Left colon (tissue), 2 donors: ENCODE measurements around the gene RGS17. TPM values are rescaled to one million over a fixed set of nuclear protein-coding genes. Genes with fewer than 3 reads are reported as not detected.
A peak's percentile ranks its signal among the peaks of the same experiment; 100 is the strongest.
"Not testable (repeated sequence)": the region's sequence is repeated elsewhere in the genome, so short reads cannot be mapped to it uniquely, and the experiment has no call there.

ENCODE experiments used
- ATAC-seq: fragments of 200-7000 bp; cut with Tn5 transposase; one replicate; pipeline ENCODE4 v1.9.1; 2020; ENCODE audit warnings: mild to moderate bottlenecking, moderate library complexity
- DNase-seq, 2 donors: peaks; one replicate each; pipeline ENCODE4 v3.0.0-alpha.2; 2020
- intact Hi-C, 2 donors: fragments of 100-400 bp; cut with DNase I in 1 of 2; cut with micrococcal nuclease in 1 of 2; formaldehyde crosslinking; loops; one replicate each; pipeline versions ENCODE4 v1.11.2 to v1.14.0; 2022; cut with DNase I, micrococcal nuclease
- total RNA-seq, 2 donors: library from RNA; stranded (reverse); fragmentation: NEBNext Ultra II Directional; extraction: Animal tissue kit (Norgen Biotek cat#: 25700); gene quantifications; one replicate each; pipeline ENCODE4 v1.2.1, GENCODE V29; 2021
- donor health status: DM: no; HTN: no; CAD: no.
- donor health status: DM: yes; HTN: yes; CAD: no.

The RGS17 gene
- total RNA-seq, 2 donors from 2014 or later = 0.40 to 0.61 TPM

GRCh38 chr6:153129873-153130514 is 1.1 kb downstream of the RGS17 start:
- ATAC-seq = no peak
- intact Hi-C loops = no loop called here
- DNase-seq = no peak

- no peak for ATAC-seq
- intact Hi-C loops = no loop called here
- DNase-seq = no peak
These were observed 4.9 kb downstream of the RGS17 start for GRCh38 chr6:153126218-153126617.

GRCh38 chr6:153125032-153125431 is 6.0 kb downstream of the RGS17 start:
- ATAC-seq (peak; percentile 97), DNase-seq (no peak)
- intact Hi-C loops = no loop called here

DNA sequence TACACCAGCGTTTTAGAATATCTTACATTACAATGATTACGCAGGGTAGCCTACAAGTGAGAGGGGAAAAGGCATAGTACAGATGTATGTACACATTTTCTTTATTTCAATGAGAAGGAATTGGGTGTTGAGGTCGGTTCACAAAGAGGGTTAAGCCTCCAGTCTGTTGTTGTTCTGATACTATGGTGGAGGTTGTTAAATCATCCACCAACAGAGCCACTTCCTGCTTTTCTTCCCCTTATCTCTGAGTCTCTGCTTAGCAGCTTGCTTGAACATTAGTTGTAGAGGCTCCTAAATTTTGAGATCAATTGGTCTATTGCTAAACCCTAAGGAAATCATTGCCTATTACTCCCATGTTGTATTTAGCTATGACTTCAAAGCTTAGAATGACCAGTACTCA is 7.3 kb downstream of the RGS17 start:
- DNase-seq = no peak
- ATAC-seq = peak; percentile 46
- intact Hi-C loops = no loop called here

- DNase-seq (no peak), ATAC-seq (no peak)
- intact Hi-C loops = no loop called here
These were observed 9.8 kb downstream of the RGS17 start for GRCh38 chr6:153121311-153121710.

DNA sequence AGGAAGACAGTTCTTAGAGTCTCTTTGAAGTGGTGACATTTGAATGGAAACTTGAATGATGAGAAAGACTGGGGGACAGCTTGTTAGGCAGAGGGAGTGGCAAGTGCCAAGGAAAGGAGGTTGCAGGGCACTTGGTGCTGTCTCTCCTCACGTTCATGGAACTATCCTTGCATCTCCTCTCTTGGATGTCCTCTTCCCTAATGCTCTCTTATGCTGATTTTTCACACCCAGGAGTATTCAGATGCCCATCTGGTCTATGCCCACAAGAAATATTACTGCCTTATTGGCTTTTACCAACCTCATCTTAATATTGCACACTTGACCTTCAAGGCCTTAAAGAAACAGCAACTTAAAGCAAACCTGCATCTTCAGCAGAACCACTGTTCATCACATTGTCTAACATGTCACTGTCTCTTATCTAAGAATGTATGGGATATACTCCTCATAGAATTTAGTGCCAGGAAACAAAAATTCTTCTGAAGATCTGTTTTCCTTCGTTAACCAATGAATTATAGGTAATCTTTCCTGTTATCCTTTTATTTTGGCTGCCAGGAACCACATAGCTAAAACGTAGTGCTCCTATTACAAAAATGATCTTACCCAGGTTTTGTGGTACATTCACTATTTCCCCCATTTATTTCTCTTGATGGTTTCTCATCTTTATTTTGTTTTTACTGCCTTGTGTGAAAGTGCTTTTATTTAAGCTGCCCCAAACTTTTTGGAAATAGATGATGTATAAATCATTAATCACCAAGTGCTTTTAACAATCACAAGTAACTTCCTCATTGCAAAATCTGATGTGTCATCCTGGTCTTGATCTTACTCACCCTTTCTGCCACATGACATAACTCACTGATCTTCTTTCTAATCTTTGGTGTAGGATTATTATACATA is 12.8 kb downstream of the RGS17 start:
- DNase-seq = no peak
- no peak for ATAC-seq
- intact Hi-C loops = no loop called here

- ATAC-seq, intact Hi-C loops, DNase-seq: not testable (repeated sequence)
These were observed 20.0 kb downstream of the RGS17 start for GRCh38 chr6:153111082-153111481.

- ATAC-seq, intact Hi-C loops, DNase-seq: not testable (repeated sequence)
These were observed 20.5 kb downstream of the RGS17 start for GRCh38 chr6:153110612-153111011.

DNA sequence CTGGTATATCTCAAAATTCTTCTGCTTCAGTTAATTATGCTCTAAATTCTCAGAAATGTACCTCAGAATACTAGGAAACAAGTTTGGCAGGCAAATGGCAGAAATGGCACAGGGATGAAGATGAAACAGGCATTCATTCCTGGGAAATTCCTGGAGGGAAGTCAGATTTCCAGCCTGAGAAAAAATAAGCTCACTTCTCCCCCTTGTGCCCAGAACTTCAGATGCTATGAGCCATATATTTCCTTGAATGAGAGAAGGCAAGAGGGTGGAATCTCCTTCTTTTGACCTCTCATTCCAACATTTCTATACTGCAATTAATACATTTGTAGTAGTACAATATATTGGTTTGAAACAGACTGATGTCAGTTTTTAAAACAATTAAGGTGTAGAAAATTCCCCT is 22.8 kb downstream of the RGS17 start:
- intact Hi-C loops = no loop called here
- peak; percentile 37 for ATAC-seq
- no peak for DNase-seq

- DNase-seq (no peak), ATAC-seq (no peak)
- intact Hi-C loops = no loop called here
These were observed 25.1 kb downstream of the RGS17 start for GRCh38 chr6:153106021-153106420.

GRCh38 chr6:153104220-153104619 is 26.9 kb downstream of the RGS17 start:
- no peak for DNase-seq
- no peak for ATAC-seq
- intact Hi-C loops = no loop called here

- intact Hi-C loops = no loop called here
- DNase-seq (no peak), ATAC-seq (no peak)
These were observed 27.8 kb downstream of the RGS17 start for GRCh38 chr6:153103319-153103655.

- intact Hi-C loops = no loop called here
- ATAC-seq (no peak), DNase-seq (no peak)
These were observed 28.3 kb downstream of the RGS17 start for GRCh38 chr6:153102605-153103318.

DNA sequence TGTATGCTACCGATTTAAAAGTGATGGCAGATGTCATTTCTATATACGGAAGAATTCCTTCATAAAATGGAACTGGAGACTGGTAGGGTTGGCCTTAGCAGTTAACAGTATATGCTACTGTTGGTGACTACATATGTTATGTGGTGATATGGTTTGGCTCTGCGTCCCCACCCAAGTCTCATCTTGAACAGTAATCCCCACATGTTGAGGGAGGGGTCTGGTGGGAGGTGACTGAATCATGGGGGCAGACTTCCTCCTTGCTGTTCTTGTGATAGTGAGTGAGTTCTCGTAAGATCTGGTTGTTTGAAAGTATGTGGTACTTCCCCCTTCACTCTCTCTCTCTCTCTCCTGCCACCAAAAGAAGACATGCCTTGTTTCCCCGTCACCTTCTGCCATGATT is 29.6 kb downstream of the RGS17 start:
- ATAC-seq = no peak
- intact Hi-C loops = no loop called here
- DNase-seq = no peak

- DNase-seq (no peak), ATAC-seq (no peak)
- intact Hi-C loops = no loop called here
These were observed 31.4 kb downstream of the RGS17 start for GRCh38 chr6:153099636-153100035.

GRCh38 chr6:153096792-153097191 is 34.3 kb downstream of the RGS17 start:
- ATAC-seq (no peak), DNase-seq (no peak)
- intact Hi-C loops = no loop called here

DNA sequence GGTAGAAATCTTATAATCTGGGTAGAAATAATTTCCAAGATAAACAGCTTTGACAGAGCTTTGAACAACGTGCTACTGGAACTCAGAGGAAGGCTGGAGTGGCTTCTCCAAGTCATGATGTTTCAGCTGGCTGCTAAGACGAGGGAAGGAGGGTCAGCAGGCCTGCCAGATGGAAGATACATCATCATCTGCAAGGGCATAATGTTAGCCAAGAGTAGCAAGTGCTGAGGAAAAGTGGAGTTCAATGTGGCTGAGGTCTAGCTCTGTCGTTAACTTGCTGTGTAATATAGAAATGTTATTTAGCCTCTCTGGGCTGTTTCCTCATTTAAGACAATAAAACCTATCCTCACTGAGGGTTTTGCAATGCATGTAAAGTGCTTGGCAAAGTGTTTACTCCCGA is 35.1 kb downstream of the RGS17 start:
- ATAC-seq (no peak), DNase-seq (no peak)
- intact Hi-C loops = no loop called here

GRCh38 chr6:153092082-153093013 is 38.7 kb downstream of the RGS17 start:
- ATAC-seq (no peak), DNase-seq (no peak)
- intact Hi-C loops = no loop called here
